Thyroid gland (tissue), 4 donors: ENCODE data around the gene GIMAP5.

Source experiments
- CTCF ChIP-seq, 6 experiments: fragments of 200-600 bp in 3 of 6; fragments of 450-650 bp in 3 of 6; sonication (generic) in 3 of 6; IDR thresholded peaks; one replicate each; pipeline ENCODE4 v1.5.1; 2016 to 2019; ENCODE audit warnings: antibody characterized with exemption in 6 of 6, mild to moderate bottlenecking in 2 of 6, inconsistent platforms in 1 of 6, moderate library complexity in 1 of 6
- POLR2A ChIP-seq, 2 donors: fragments of 450-650 bp; IDR thresholded peaks; one replicate each; pipeline ENCODE4 v1.6.1; 2017; ENCODE audit warnings: antibody characterized with exemption in 2 of 2, mild to moderate bottlenecking in 2 of 2, moderate library complexity in 1 of 2

DNA sequence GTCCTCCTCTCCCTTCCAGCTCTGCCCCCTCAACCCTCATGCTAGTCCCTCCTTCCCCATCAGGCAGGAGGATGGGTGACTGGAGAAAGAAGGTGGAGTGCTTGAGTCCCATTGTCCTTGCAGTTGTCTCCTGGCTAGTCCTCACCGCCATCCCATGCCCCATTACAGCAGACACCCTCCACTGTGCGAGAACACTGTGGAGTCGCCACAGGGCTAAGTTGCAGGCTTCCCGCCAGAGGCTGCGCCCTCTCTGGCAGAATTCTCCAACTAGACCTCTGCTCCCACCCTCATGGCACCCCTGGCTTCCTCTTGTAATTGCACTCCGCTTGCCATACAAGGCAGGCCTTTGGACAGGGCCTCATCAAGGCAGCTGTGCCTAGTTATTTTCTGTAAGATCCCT, 48.6 kb upstream of the GIMAP5 start:
- TF ChIP-seq CTCF (IDR thresholded peaks at IDR 0.05) (no peak), POLR2A (IDR thresholded peaks at IDR 0.05) (no peak)
